Measurements from ENCODE around the gene STUB1. TPM values are rescaled to one million over a fixed set of nuclear protein-coding genes. Genes with fewer than 3 reads are reported as not detected.
A peak's percentile ranks its signal among the peaks of the same experiment; 100 is the strongest.

STUB1 gene
- total and polyA plus RNA-seq, 9 donors = 70.7 to 115 (median 98.8) TPM

- DNase-seq = no peak
- Histone ChIP-seq H3K4me1 (ENCODE audit: control insufficient read depth, insufficient read depth, low read length) (peaks cover 30% of the 10 kb centered on the region), H3K27ac (ENCODE audit: low read length) (no peak overlapping the region), H3K27me3 (ENCODE audit: control insufficient read depth, insufficient read depth, low read length) (peaks cover 9% of the 10 kb centered on the region), H3K4me3 (ENCODE audit: low read length) (peak overlapping the region; percentile 41), H3K9me3 (replicated peaks; ENCODE audit: control insufficient read depth, low read depth, low read length) (no peaks in the 10 kb centered on the region), H3K36me3 (ENCODE audit: control insufficient read depth, insufficient read depth, low read length) (peaks cover 4% of the 10 kb centered on the region)
- WGBS (ENCODE audit: insufficient coverage) = 80% methylated on average over 9 of the region's 13 CpGs
Observed at GRCh38 chr16:643050-643368, 37.2 kb upstream of the STUB1 start.

- no peaks in the 10 kb centered on the region for H3K9me3 ChIP-seq (replicated peaks; ENCODE audit: control insufficient read depth, low read depth, low read length)
- WGBS (ENCODE audit: insufficient coverage) = 99% methylated on average over 10 of the region's 12 CpGs
- peaks cover 4% of the 10 kb centered on the region for H3K36me3 ChIP-seq (ENCODE audit: control insufficient read depth, insufficient read depth, low read length)
- peaks cover 35% of the 10 kb centered on the region for H3K4me1 ChIP-seq (ENCODE audit: control insufficient read depth, insufficient read depth, low read length)
- H3K4me3 ChIP-seq (ENCODE audit: low read length) = no peak overlapping the region
- no peak overlapping the region for H3K27ac ChIP-seq (ENCODE audit: low read length)
- peaks cover 9% of the 10 kb centered on the region for H3K27me3 ChIP-seq (ENCODE audit: control insufficient read depth, insufficient read depth, low read length)
- no peak for DNase-seq
Observed at GRCh38 chr16:644556-644955, 35.7 kb upstream of the STUB1 start.

GRCh38 chr16:645852-646678 lies 34.1 kb upstream of the STUB1 start:
- H3K4me1 ChIP-seq (ENCODE audit: control insufficient read depth, insufficient read depth, low read length) = peaks cover 38% of the 10 kb centered on the region
- 72% methylated on average over 25 of the region's 32 CpGs for WGBS (ENCODE audit: insufficient coverage)

DNA sequence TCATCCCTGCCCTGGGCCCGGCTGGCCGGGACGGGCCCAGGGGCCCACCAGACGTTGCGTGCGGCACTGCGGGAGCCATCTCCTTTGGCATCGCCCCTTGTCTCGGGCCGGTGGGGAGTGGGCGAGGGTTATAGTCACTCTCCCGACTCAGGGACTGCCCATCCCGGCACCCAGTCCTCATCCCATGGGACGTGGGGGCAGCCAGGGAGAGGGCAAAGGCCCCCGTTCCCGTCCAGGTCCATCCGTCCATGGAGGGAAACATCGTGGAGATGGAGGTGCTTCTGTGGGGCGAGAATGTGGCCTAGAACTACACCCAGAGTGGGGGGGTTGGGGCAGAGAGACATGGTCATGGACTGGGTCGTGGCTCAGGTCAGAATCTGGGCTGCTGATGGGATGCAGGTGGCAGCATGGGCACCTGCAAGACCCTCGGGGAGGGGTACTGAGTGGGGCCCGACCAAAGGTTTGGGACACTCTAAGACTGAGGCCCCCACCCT lies 33.5 kb upstream of the STUB1 start:
- Histone ChIP-seq H3K9me3 (replicated peaks; ENCODE audit: control insufficient read depth, low read depth, low read length) (no peaks in the 10 kb centered on the region), H3K4me1 (ENCODE audit: control insufficient read depth, insufficient read depth, low read length) (peaks cover 34% of the 10 kb centered on the region), H3K36me3 (ENCODE audit: control insufficient read depth, insufficient read depth, low read length) (peaks cover 14% of the 10 kb centered on the region), H3K27ac (ENCODE audit: low read length) (no peak overlapping the region), H3K27me3 (ENCODE audit: control insufficient read depth, insufficient read depth, low read length) (peaks cover 9% of the 10 kb centered on the region), H3K4me3 (ENCODE audit: low read length) (no peak overlapping the region)
- WGBS (ENCODE audit: insufficient coverage) = 80% methylated on average over 13 of the region's 22 CpGs
- no peak for DNase-seq

More at GRCh38 chr16:645852-646678, 34.1 kb upstream of the STUB1 start:
- DNase-seq = no peak
- H3K27me3 ChIP-seq (ENCODE audit: control insufficient read depth, insufficient read depth, low read length) = peaks cover 9% of the 10 kb centered on the region
- H3K9me3 ChIP-seq (replicated peaks; ENCODE audit: control insufficient read depth, low read depth, low read length) = no peaks in the 10 kb centered on the region
- no peak overlapping the region for H3K4me3 ChIP-seq (ENCODE audit: low read length)
- peaks cover 10% of the 10 kb centered on the region for H3K36me3 ChIP-seq (ENCODE audit: control insufficient read depth, insufficient read depth, low read length)
- H3K27ac ChIP-seq (ENCODE audit: low read length) = no peak overlapping the region

GRCh38 chr16:647173-647902 lies 32.9 kb upstream of the STUB1 start:
- peaks cover 9% of the 10 kb centered on the region for H3K27me3 ChIP-seq (ENCODE audit: control insufficient read depth, insufficient read depth, low read length)
- WGBS (ENCODE audit: insufficient coverage) = 88% methylated on average over 20 of the region's 25 CpGs
- no peak for DNase-seq
- peaks cover 17% of the 10 kb centered on the region for H3K36me3 ChIP-seq (ENCODE audit: control insufficient read depth, insufficient read depth, low read length)
- H3K4me3 ChIP-seq (ENCODE audit: low read length) = no peak overlapping the region
- no peak overlapping the region for H3K27ac ChIP-seq (ENCODE audit: low read length)
- H3K9me3 ChIP-seq (replicated peaks; ENCODE audit: control insufficient read depth, low read depth, low read length) = no peaks in the 10 kb centered on the region
- H3K4me1 ChIP-seq (ENCODE audit: control insufficient read depth, insufficient read depth, low read length) = peaks cover 33% of the 10 kb centered on the region

GRCh38 chr16:648071-648780 lies 32.0 kb upstream of the STUB1 start:
- Histone ChIP-seq H3K27ac (ENCODE audit: low read length) (peak overlapping the region; percentile 82), H3K27me3 (ENCODE audit: control insufficient read depth, insufficient read depth, low read length) (no peaks in the 10 kb centered on the region), H3K9me3 (replicated peaks; ENCODE audit: control insufficient read depth, low read depth, low read length) (no peaks in the 10 kb centered on the region), H3K4me1 (ENCODE audit: control insufficient read depth, insufficient read depth, low read length) (peaks cover 27% of the 10 kb centered on the region), H3K36me3 (ENCODE audit: control insufficient read depth, insufficient read depth, low read length) (peaks cover 22% of the 10 kb centered on the region), H3K4me3 (ENCODE audit: low read length) (peak overlapping the region; percentile 71)
- DNase-seq = no peak
- 20% methylated on average over 20 of the region's 24 CpGs for WGBS (ENCODE audit: insufficient coverage)

DNA sequence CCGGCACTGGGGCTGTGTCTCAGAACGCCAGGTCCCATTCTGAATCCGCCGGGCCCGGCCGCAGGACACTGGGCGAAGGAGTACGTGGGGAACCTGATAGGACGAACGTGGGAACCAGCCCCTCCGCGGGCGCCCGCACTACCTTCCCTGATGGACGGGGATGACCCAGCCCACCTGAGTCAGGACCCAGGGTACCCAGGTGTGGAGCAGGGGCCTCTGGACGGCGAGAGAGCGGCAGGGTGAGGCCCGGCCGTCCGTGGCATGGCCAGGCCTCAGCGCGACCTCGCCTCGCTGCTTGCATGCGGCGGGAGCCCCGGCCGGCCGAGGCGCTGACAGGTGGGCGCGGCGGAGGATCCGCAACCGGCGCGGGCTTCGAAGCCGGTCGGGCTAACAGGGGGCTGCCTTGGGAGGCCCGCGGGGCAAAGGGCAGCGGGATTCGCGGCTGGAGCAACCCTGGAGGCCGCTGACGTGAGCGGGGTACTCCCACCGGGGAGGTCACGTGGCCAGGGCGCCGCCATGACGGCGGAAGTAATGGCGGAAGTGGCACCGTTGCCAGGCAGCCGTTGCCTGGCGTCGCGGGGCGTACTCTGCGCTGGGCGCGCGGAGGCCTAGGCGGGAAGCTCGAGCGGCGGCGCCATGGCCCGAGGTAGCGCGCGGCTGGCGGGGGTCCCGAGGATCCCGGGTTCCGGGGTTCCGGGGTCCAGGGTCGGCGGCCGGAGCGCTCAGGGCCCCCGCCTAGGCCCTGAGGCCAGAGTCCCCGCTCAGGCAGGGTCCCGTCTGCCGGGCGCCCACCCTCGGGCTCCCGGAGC lies 31.2 kb upstream of the STUB1 start, which contains the start of gene WDR90:
TSS of gene WDR90 (plus strand) at position 585 of the 809 bp plus-strand sequence. CDS start at position 637, 52 bp downstream.
- Histone ChIP-seq H3K36me3 (ENCODE audit: control insufficient read depth, insufficient read depth, low read length) (peaks cover 26% of the 10 kb centered on the region), H3K27ac (ENCODE audit: low read length) (peak within 1 kb of the TSS; percentile 82), H3K27me3 (ENCODE audit: control insufficient read depth, insufficient read depth, low read length) (no peaks in the 10 kb centered on the region), H3K4me3 (ENCODE audit: low read length) (peak within 1 kb of the TSS; percentile 71), H3K9me3 (replicated peaks; ENCODE audit: control insufficient read depth, low read depth, low read length) (no peaks in the 10 kb centered on the region), H3K4me1 (ENCODE audit: control insufficient read depth, insufficient read depth, low read length) (peaks cover 27% of the 10 kb centered on the region)
- WGBS (ENCODE audit: insufficient coverage) = under 1% methylated on average over 91 of the region's 91 CpGs
- DNase-seq = peak; percentile 96

DNA sequence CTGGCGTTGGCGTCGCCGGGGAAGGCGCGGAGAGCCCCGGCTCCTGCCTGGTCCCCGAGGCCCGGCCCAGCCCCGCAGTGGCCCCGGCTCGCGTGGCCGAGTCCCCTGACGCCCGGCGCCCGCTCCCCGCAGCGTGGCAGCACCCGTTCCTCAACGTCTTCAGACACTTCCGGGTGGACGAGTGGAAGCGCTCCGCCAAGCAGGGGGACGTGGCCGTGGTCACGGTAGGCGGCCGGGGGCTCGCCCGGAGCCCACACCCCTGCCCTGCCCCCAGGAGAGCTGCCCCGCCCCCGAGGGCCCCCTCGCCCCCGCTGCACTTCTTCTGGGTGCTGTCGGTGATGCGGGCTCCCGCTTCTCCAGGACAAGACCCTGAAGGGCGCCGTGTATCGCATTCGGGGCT lies 30.6 kb upstream of the STUB1 start:
- Histone ChIP-seq H3K4me3 (ENCODE audit: low read length) (peak overlapping the region; percentile 71), H3K4me1 (ENCODE audit: control insufficient read depth, insufficient read depth, low read length) (peaks cover 27% of the 10 kb centered on the region), H3K36me3 (ENCODE audit: control insufficient read depth, insufficient read depth, low read length) (peaks cover 26% of the 10 kb centered on the region), H3K27me3 (ENCODE audit: control insufficient read depth, insufficient read depth, low read length) (no peaks in the 10 kb centered on the region), H3K9me3 (replicated peaks; ENCODE audit: control insufficient read depth, low read depth, low read length) (no peaks in the 10 kb centered on the region), H3K27ac (ENCODE audit: low read length) (no peak overlapping the region)
- 4% methylated on average over 43 of the region's 44 CpGs for WGBS (ENCODE audit: insufficient coverage)
- DNase-seq = no peak

GRCh38 chr16:651844-652243 lies 28.4 kb upstream of the STUB1 start:
- Histone ChIP-seq H3K27ac (ENCODE audit: low read length) (no peak overlapping the region), H3K4me3 (ENCODE audit: low read length) (no peak overlapping the region), H3K27me3 (ENCODE audit: control insufficient read depth, insufficient read depth, low read length) (no peaks in the 10 kb centered on the region), H3K4me1 (ENCODE audit: control insufficient read depth, insufficient read depth, low read length) (peaks cover 27% of the 10 kb centered on the region), H3K36me3 (ENCODE audit: control insufficient read depth, insufficient read depth, low read length) (peaks cover 41% of the 10 kb centered on the region), H3K9me3 (replicated peaks; ENCODE audit: control insufficient read depth, low read depth, low read length) (no peaks in the 10 kb centered on the region)
- no peak for DNase-seq
- WGBS (ENCODE audit: insufficient coverage) = 84% methylated on average over 20 of the region's 22 CpGs

Measured in muscle of leg (tissue), 11 donors.